Testis (tissue), 3 donors: ENCODE results near the gene USP17L20. TPM values are rescaled to one million over a fixed set of nuclear protein-coding genes. Genes with fewer than 3 reads are reported as not detected.
"Not testable (repeated sequence)": the region's sequence is repeated elsewhere in the genome, so short reads cannot be mapped to it uniquely, and the experiment has no call there.

Source experiments
- DNase-seq: peaks from one replicate; pipeline ENCODE4 v3.0.0-alpha.2; 2019
- H3K27ac ChIP-seq, 2 donors: fragments of 200-600 bp; sonication (generic); one replicate each; pipeline ENCODE4 v1.5.1; 2019
- H3K27me3 ChIP-seq: fragments of 200-600 bp; sonication (generic); one replicate; pipeline ENCODE4 v1.5.1; 2019
- H3K36me3 ChIP-seq: fragments of 200-600 bp; sonication (generic); one replicate; pipeline ENCODE4 v1.5.1; 2017; ENCODE audit warnings: low read depth; ENCODE audit errors: missing control alignments
- H3K4me1 ChIP-seq: fragments of 200-600 bp; sonication (generic); one replicate; pipeline ENCODE4 v1.5.1; 2019
- H3K4me3 ChIP-seq, 2 donors: fragments of 200-600 bp; sonication (generic); one replicate each; pipeline ENCODE4 v1.5.1; 2017 to 2019
- H3K9me3 ChIP-seq: fragments of 200-600 bp; sonication (generic); one replicate; pipeline ENCODE4 v1.5.1; 2017
- WGBS, 2 donors: methylation state at CpG; one replicate each; pipeline ENCODE4 v1.1.5; 2018; 5-methylcytosine and 5-hydroxymethylcytosine counted together
- intact Hi-C: fragments of 100-400 bp; cut with DNase I; formaldehyde crosslinking; loops from one replicate; pipeline ENCODE4 v1.15.1; 2023; ENCODE audit warnings: low total_unique reads
- polyA plus RNA-seq: library from polyadenylated mRNA; stranded (reverse); fragments of 350-450 nt; fragmentation: Illumina TruSeq; extraction: RNeasy Lipid Tissue Mini Kit (QIAGEN cat#74804); gene quantifications from one replicate; pipeline ENCODE4 v1.2.3, GENCODE V29; 2014; ENCODE audit warnings: low read depth, low replicate concordance; ENCODE audit not compliant: insufficient read depth
- total RNA-seq, 2 donors: library from RNA; depleted of rRNA; stranded (reverse); fragments of >200 nt; gene quantifications; one replicate each; pipeline ENCODE4 v1.2.3, GENCODE V29; 2016

The USP17L20 gene
- total and polyA plus RNA-seq, 3 donors from 2014 or later, result not detected

DNA sequence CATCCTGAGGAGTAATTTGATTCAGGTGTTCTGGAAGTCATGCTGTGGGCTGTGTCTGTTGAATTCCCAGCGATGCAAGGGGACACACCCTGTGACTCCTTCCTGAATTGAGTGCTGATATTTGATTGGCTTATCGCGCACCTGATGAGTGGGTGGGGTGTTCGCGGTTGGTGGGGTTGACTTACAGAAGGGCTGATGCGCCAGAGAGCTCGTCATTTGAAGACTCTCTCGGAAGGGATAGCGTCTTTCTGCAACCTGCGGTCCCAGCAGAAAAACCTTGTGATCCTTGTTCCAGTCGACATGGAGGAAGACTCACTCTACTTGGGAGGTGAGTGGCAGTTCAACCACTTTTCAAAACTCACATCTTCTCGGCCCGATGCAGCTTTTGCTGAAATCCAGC is 4.8 kb upstream of the USP17L20 start, which contains the start of gene USP17L19:
Gene USP17L19 (plus strand): TSS at position 301 of the 400 bp plus-strand sequence. CDS start 0 bp downstream, at position 301.
- intact Hi-C loops, DNase-seq, H3K4me3 ChIP-seq, H3K4me1 ChIP-seq, H3K27ac ChIP-seq, H3K9me3 ChIP-seq, H3K36me3 ChIP-seq, H3K27me3 ChIP-seq: not testable (repeated sequence)
- WGBS, 2 donors, result no CpG with 5 or more reads among the region's 13 CpGs

DNA sequence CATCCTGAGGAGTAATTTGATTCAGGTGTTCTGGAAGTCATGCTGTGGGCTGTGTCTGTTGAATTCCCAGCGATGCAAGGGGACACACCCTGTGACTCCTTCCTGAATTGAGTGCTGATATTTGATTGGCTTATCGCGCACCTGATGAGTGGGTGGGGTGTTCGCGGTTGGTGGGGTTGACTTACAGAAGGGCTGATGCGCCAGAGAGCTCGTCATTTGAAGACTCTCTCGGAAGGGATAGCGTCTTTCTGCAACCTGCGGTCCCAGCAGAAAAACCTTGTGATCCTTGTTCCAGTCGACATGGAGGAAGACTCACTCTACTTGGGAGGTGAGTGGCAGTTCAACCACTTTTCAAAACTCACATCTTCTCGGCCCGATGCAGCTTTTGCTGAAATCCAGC is 4.6 kb downstream of the USP17L20 start, which contains the start of gene USP17L21:
Gene USP17L21 (plus strand): TSS at position 301 of the 400 bp plus-strand sequence. CDS start 0 bp downstream, at position 301.
- H3K27me3 ChIP-seq, H3K4me1 ChIP-seq, DNase-seq, H3K36me3 ChIP-seq, intact Hi-C loops, H3K9me3 ChIP-seq, H3K27ac ChIP-seq, H3K4me3 ChIP-seq: not testable (repeated sequence)
- no CpG with 5 or more reads among the region's 13 CpGs for WGBS, 2 donors

DNA sequence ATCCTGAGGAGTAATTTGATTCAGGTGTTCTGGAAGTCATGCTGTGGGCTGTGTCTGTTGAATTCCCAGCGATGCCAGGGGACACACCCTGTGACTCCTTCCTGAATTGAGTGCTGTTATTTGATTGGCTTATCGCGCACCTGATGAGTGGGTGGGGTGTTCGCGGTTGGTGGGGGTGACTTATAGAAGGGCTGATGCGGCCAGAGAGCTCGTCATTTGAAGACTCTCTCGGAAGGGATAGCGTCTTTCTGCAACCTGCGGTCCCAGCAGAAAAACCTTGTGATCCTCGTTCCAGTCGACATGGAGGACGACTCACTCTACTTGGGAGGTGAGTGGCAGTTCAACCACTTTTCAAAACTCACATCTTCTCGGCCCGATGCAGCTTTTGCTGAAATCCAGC is 9.4 kb downstream of the USP17L20 start, which contains the start of gene USP17L22:
Gene USP17L22 (plus strand): TSS at position 301 of the 400 bp plus-strand sequence. CDS start 0 bp downstream, at position 301.
- H3K36me3 ChIP-seq, H3K4me1 ChIP-seq, H3K9me3 ChIP-seq, H3K27ac ChIP-seq, DNase-seq, H3K27me3 ChIP-seq, intact Hi-C loops, H3K4me3 ChIP-seq: not testable (repeated sequence)
- WGBS, 2 donors, result no CpG with 5 or more reads among the region's 15 CpGs

DNA sequence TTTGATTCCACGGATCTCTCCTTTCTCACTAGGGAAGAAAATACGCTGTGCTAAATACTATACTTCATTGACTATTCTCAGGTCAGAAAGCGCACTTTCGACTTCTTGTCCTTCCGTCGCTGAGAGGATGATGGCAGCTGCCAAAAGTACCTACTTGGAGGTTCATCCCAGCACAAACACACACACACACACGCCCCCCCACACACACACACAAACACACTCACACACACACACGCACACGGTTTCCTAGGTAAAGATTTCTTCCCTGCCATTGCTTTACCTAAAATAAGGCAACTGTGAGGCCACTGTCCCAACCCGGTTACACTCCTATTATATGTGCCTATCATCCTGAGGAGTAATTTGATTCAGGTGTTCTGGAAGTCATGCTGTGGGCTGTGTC is 13.8 kb downstream of the USP17L20 start:
- WGBS, 2 donors, result 69 to 78% methylated on average over 8 of the region's 10 CpGs
- peak; percentile 52 for DNase-seq

More for the DNA sequence above, 13.8 kb downstream of the USP17L20 start:
- H3K4me1 ChIP-seq, H3K4me3 ChIP-seq, H3K27ac ChIP-seq, H3K36me3 ChIP-seq, H3K9me3 ChIP-seq, H3K27me3 ChIP-seq, intact Hi-C loops: not testable (repeated sequence)

Other genes starting within 250 kb of the USP17L20 start
- not detected for gene FAM90A26, start 87.7 kb upstream of the USP17L20 start, total RNA-seq
- not detected for gene FAM90A26, start 87.7 kb upstream of the USP17L20 start, polyA plus RNA-seq
- gene USP17L10, start 47.5 kb upstream of the USP17L20 start, total RNA-seq, result not detected
- not detected for gene USP17L10, start 47.5 kb upstream of the USP17L20 start, polyA plus RNA-seq
- not detected for gene USP17L11, start 42.7 kb upstream of the USP17L20 start, total RNA-seq
- not detected for gene USP17L11, start 42.7 kb upstream of the USP17L20 start, polyA plus RNA-seq
- gene USP17L12, start 38.0 kb upstream of the USP17L20 start, total RNA-seq, result not detected
- gene USP17L12, start 38.0 kb upstream of the USP17L20 start, polyA plus RNA-seq, result not detected
- not detected for gene USP17L13, start 33.2 kb upstream of the USP17L20 start, total RNA-seq
- gene USP17L13, start 33.2 kb upstream of the USP17L20 start, polyA plus RNA-seq, result not detected
- gene USP17L15, start 23.7 kb upstream of the USP17L20 start, total RNA-seq, result not detected
- not detected for gene USP17L15, start 23.7 kb upstream of the USP17L20 start, polyA plus RNA-seq
- not detected for gene USP17L17, start 14.2 kb upstream of the USP17L20 start, total RNA-seq
- gene USP17L17, start 14.2 kb upstream of the USP17L20 start, polyA plus RNA-seq, result not detected
- not detected for gene USP17L18, start 9.5 kb upstream of the USP17L20 start, total RNA-seq
- gene USP17L18, start 9.5 kb upstream of the USP17L20 start, polyA plus RNA-seq, result not detected
- not detected for gene USP17L19, start 4.7 kb upstream of the USP17L20 start, total RNA-seq
- not detected for gene USP17L19, start 4.7 kb upstream of the USP17L20 start, polyA plus RNA-seq
- not detected for gene USP17L21, start 4.7 kb downstream of the USP17L20 start, total RNA-seq
- not detected for gene USP17L21, start 4.7 kb downstream of the USP17L20 start, polyA plus RNA-seq
- gene USP17L22, start 9.5 kb downstream of the USP17L20 start, total RNA-seq, result not detected
- not detected for gene USP17L22, start 9.5 kb downstream of the USP17L20 start, polyA plus RNA-seq
- not detected for gene USP17L24, start 67.0 kb downstream of the USP17L20 start, total RNA-seq
- not detected for gene USP17L24, start 67.0 kb downstream of the USP17L20 start, polyA plus RNA-seq
- not detected for gene USP17L25, start 71.8 kb downstream of the USP17L20 start, total RNA-seq
- not detected for gene USP17L25, start 71.8 kb downstream of the USP17L20 start, polyA plus RNA-seq
- gene USP17L26, start 76.5 kb downstream of the USP17L20 start, total RNA-seq, result not detected
- gene USP17L26, start 76.5 kb downstream of the USP17L20 start, polyA plus RNA-seq, result not detected
- gene USP17L5, start 81.3 kb downstream of the USP17L20 start, total RNA-seq, result not detected
- not detected for gene USP17L5, start 81.3 kb downstream of the USP17L20 start, polyA plus RNA-seq
- gene USP17L27, start 86.0 kb downstream of the USP17L20 start, total RNA-seq, result not detected
- not detected for gene USP17L27, start 86.0 kb downstream of the USP17L20 start, polyA plus RNA-seq
- not detected for gene USP17L28, start 90.8 kb downstream of the USP17L20 start, total RNA-seq
- gene USP17L28, start 90.8 kb downstream of the USP17L20 start, polyA plus RNA-seq, result not detected
- not detected for gene USP17L29, start 95.5 kb downstream of the USP17L20 start, total RNA-seq
- not detected for gene USP17L29, start 95.5 kb downstream of the USP17L20 start, polyA plus RNA-seq
- not detected for gene USP17L30, start 105.0 kb downstream of the USP17L20 start, total RNA-seq
- not detected for gene USP17L30, start 105.0 kb downstream of the USP17L20 start, polyA plus RNA-seq
- gene DEFB131A, start 186.3 kb downstream of the USP17L20 start, total RNA-seq, result not detected
- not detected for gene DEFB131A, start 186.3 kb downstream of the USP17L20 start, polyA plus RNA-seq